ENCODE measurements around the gene ARHGAP23. TPM values are rescaled to one million over a fixed set of nuclear protein-coding genes. Genes with fewer than 3 reads are reported as not detected.

Gene ARHGAP23
- total RNA-seq, 1 experiment from 2014 or later: 97.9 TPM

- no peak overlapping the region for H2BK20ac ChIP-seq (ENCODE audit: low read depth, low read length, poor library complexity, severe bottlenecking)
- no peak overlapping the region for H3K27ac Mint-ChIP-seq
Measured at GRCh38 chr17:38504216-38504615, 76.0 kb downstream of the ARHGAP23 start.

More at GRCh38 chr17:38504216-38504615, 76.0 kb downstream of the ARHGAP23 start:
- Histone ChIP-seq H2BK120ac (ENCODE audit: low read depth, low read length, poor library complexity, severe bottlenecking) (no peak overlapping the region), H4K5ac (ENCODE audit: insufficient read length, low read depth, low read length) (no peak overlapping the region), H3K79me1 (ENCODE audit: insufficient read depth, low read depth, low read length, poor library complexity, severe bottlenecking) (no peaks in the 10 kb centered on the region), H3K9me3 (ENCODE audit: control insufficient read depth, low read depth, low read length) (no peaks in the 10 kb centered on the region), H2BK12ac (ENCODE audit: insufficient read length, low read depth, low read length) (no peak overlapping the region), H3K4me1 (ENCODE audit: insufficient read depth, low read length) (peaks cover 5% of the 10 kb centered on the region; the same call in 1 of the 2 replicates), H2AFZ (ENCODE audit: low read length) (no peak overlapping the region), H3K27ac (ENCODE audit: insufficient read length, low read depth, low read length) (no peak overlapping the region), H2BK15ac (ENCODE audit: low read depth, low read length) (no peak overlapping the region), H4K91ac (ENCODE audit: insufficient read length, low read depth, low read length) (no peak overlapping the region), H3K79me2 (ENCODE audit: insufficient read depth, low read length) (no peaks in the 10 kb centered on the region), H3K23ac (ENCODE audit: insufficient read length, low read depth, low read length) (no peak overlapping the region), H3K4ac (ENCODE audit: low read depth, low read length) (no peak overlapping the region), H2AK5ac (ENCODE audit: insufficient read length, low read length) (no peak overlapping the region), H4K8ac (replicated peaks; ENCODE audit: insufficient read length, low read depth, low read length) (no peak overlapping the region), H3K14ac (ENCODE audit: insufficient read depth, low read length) (no peak overlapping the region), H3K9ac (ENCODE audit: extremely low read depth, insufficient read length, low read length) (no peak overlapping the region), H4K20me1 (ENCODE audit: control insufficient read depth, insufficient read depth, insufficient read length) (peaks cover 2% of the 10 kb centered on the region), H3K4me2 (ENCODE audit: insufficient read depth, insufficient read length, low read length) (no peak overlapping the region), H3K27me3 (ENCODE audit: insufficient read depth, low read length) (no peaks in the 10 kb centered on the region), H3T11ph (ENCODE audit: low read length) (no peak overlapping the region), H3K18ac (ENCODE audit: insufficient read length, low read depth, low read length) (no peak overlapping the region), H2BK5ac (ENCODE audit: insufficient read length, low read length) (no peak overlapping the region), H3K56ac (ENCODE audit: insufficient read length, low read depth, low read length) (no peak overlapping the region), H3K23me2 (ENCODE audit: insufficient read length, low read depth, low read length, poor library complexity, severe bottlenecking) (no peaks in the 10 kb centered on the region)
- peaks cover 20 to 33% of the 10 kb centered on the region in 2 experiments for H3K4me1 Mint-ChIP-seq
- no peaks in the 10 kb centered on the region for H3K9me3 Mint-ChIP-seq
- peaks cover 10 to 60% (median 14%) of the 10 kb centered on the region in 3 experiments for H3K36me3 Mint-ChIP-seq (ENCODE audit: insufficient read depth in 1 of 3, low read depth in 3 of 3)
- no CpG with 5 or more reads among the region's 14 CpGs for WGBS (ENCODE audit: extremely low coverage, insufficient read length, low lambda C conversion rate)
- TF ChIP-seq CTCF (conservative IDR thresholded peaks at IDR 0.05): no peak
- no peak overlapping the region for H3K4me3 Mint-ChIP-seq
- no peak for DNase-seq
- peaks cover 3% of the 10 kb centered on the region for H3K27me3 Mint-ChIP-seq (ENCODE audit: low read depth)
